NCI-H1105 (cell line): ENCODE results near the gene FPGS.
A peak's percentile ranks its signal among the peaks of the same experiment; 100 is the strongest.
"Not testable (repeated sequence)": the region's sequence is repeated elsewhere in the genome, so short reads cannot be mapped to it uniquely, and the experiment has no call there.

Experiments used
- DNase-seq: peaks from one replicate; lab custom pipeline; 2025; lab: John Stamatoyannopoulos, UW

FPGS gene

GRCh38 chr9:127838375-127839078, 35.8 kb downstream of the FPGS start:
- DNase-seq, result no peak

GRCh38 chr9:127841087-127841835, 38.6 kb downstream of the FPGS start:
- DNase-seq, result no peak

GRCh38 chr9:127844821-127845359, 42.2 kb downstream of the FPGS start:
- DNase-seq, result no peak

GRCh38 chr9:127845619-127846018, 42.9 kb downstream of the FPGS start:
- not testable (repeated sequence) for DNase-seq

GRCh38 chr9:127846443-127847177, 43.9 kb downstream of the FPGS start:
- no peak for DNase-seq

GRCh38 chr9:127847178-127847510, 44.5 kb downstream of the FPGS start:
- DNase-seq, result no peak

GRCh38 chr9:127847833-127848755, 45.4 kb downstream of the FPGS start:
- no peak for DNase-seq

- DNase-seq, result no peak
These were observed 46.2 kb downstream of the FPGS start for GRCh38 chr9:127848756-127849504.

- no peak for DNase-seq
These were observed 47.7 kb downstream of the FPGS start for GRCh38 chr9:127850286-127850830.

GRCh38 chr9:127852829-127853228, 50.1 kb downstream of the FPGS start:
- DNase-seq, result no peak

- no peak for DNase-seq
These were observed 50.9 kb downstream of the FPGS start for GRCh38 chr9:127853312-127854183.

- DNase-seq, result no peak
These were observed 51.6 kb downstream of the FPGS start, which contains the start of gene ENG for GRCh38 chr9:127854184-127854806. TSS of gene ENG (minus strand) at chr9:127854658. CDS start at chr9:127854355, 303 bp downstream.

- no peak for DNase-seq
These were observed 52.3 kb downstream of the FPGS start for GRCh38 chr9:127854960-127855359.

GRCh38 chr9:127855522-127855921, 52.8 kb downstream of the FPGS start:
- DNase-seq, result no peak

- DNase-seq, result no peak
These were observed 53.5 kb downstream of the FPGS start for GRCh38 chr9:127856094-127856728.

GRCh38 chr9:127856729-127857116, 54.0 kb downstream of the FPGS start:
- DNase-seq, result no peak

- DNase-seq, result no peak
These were observed 54.6 kb downstream of the FPGS start for GRCh38 chr9:127857278-127857677.

- DNase-seq, result peak; percentile 5
These were observed 55.4 kb downstream of the FPGS start for GRCh38 chr9:127858041-127858512.
